H1 (cell line): ENCODE results near the gene GPR35. TPM values are rescaled to one million over a fixed set of nuclear protein-coding genes. Genes with fewer than 3 reads are reported as not detected.

Experiments
- SUZ12 ChIP-seq: fragments of 200-600 bp; sonication (generic); IDR thresholded peaks from 2 replicates; pipeline ENCODE4 v1.6.1; 2012; ENCODE audit warnings: mild to moderate bottlenecking, inconsistent platforms, low read length, moderate library complexity, mixed read lengths
- polyA plus RNA-seq, 7 experiments: library from polyadenylated mRNA; depleted of rRNA in 3 of 7; stranded (reverse) in 5 of 7; unstranded in 2 of 7; fragments of >200 nt in 5 of 7; fragments of 200-250 nt in 2 of 7; gene quantifications; 1 replicate in 5 of 7; 2 replicates in 1 of 7; 4 replicates in 1 of 7; pipeline versions ENCODE4 v1.2.1 to v1.2.3, GENCODE V29; 2011 to 2013; ENCODE audit warnings: missing spikeins in 2 of 7, mixed read lengths in 2 of 7
- total RNA-seq: library from RNA; stranded (reverse); fragmentation: NEBNext Ultra II Directional; extraction: Animal tissue kit (Norgen Biotek cat#: 25700); gene quantifications from 2 replicates; pipeline ENCODE4 v1.2.1, GENCODE V29; 2021

The GPR35 gene
- total and polyA plus RNA-seq, 2 of the 8 experiments (the other 6 are each of a cell fraction or from before 2014, with no cell fraction given), result 0.47 TPM; not detected in 1

- TF ChIP-seq SUZ12, result no peak
Measured at GRCh38 chr2:240640939-240641338, 15.7 kb downstream of the GPR35 start (continued).
